GM18519 (cell line): Measurements from ENCODE around the gene MOB2.

ENCODE experiments used
- ATAC-seq: cut with Tn5 transposase; IDR thresholded peaks from one replicate; pipeline ENCODE4 v1.9.1; 2021; ENCODE audit warnings: mild to moderate bottlenecking, moderate library complexity; ENCODE audit not compliant: unreplicated experiment, low FRiP score

Gene MOB2

DNA sequence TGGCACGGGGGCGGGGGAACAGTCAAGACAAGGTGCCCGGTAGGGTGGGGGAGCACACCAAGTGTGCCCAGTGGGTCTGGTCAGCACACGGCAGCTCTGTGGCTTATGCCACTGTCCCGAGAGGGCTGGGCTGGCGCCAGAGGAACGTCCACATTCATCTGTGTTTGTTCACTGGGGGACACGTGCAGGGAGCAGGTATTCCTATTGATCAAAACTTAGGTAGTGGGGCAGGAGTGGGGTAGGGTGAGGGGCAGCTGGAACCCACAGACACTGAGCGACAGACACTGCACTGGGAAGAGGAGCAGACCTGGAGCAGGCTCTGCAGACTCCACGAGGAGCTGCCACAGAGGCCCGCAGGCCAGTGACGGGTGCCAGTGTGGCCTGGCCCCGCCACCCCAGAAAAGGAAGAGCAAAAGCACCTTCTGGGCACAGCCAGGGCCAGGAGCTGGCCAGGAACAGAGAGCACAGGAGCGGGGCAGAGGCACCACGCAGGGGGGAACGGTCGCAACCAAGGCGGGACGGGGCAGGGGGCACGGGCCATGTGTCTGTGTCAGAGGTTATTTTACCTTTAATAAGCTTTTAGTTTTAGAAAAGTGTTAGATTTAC lies 2.1 kb upstream of the MOB2 start:
- no peak for ATAC-seq

DNA sequence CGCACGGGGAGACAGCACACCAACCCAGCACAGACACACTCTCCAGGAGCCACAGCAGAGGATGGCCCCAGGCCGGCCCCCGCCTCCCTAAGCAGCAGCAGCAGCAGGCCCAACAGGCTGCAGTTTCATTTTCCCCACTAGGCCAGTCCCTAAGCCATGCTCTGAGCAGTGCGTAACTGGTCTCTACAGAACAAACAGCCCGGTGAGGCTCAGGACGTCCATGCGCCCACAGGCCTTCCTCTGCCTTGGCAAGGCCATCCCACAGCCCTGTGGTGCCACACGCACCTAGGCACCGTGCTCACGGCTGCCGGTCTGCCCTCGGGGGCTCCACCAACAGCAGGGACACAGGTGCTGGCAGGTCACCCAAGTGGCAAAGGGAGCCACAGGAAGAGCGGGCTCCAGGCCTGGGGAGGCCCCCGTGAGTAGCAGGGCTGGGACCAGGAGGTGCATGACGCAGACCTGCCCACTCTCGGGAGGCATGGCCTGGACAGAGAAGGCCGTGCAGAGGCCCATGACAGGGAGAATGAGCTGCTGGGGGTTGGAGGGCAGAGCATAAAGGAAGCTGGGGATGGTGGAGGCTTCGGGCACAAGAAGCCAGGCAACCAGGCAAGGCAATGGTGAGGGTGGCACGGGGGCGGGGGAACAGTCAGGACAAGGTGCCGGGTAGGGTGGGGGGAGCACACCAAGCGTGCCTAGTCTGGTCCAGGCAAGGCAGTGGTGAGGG lies 1.4 kb upstream of the MOB2 start:
- ATAC-seq: no peak

DNA sequence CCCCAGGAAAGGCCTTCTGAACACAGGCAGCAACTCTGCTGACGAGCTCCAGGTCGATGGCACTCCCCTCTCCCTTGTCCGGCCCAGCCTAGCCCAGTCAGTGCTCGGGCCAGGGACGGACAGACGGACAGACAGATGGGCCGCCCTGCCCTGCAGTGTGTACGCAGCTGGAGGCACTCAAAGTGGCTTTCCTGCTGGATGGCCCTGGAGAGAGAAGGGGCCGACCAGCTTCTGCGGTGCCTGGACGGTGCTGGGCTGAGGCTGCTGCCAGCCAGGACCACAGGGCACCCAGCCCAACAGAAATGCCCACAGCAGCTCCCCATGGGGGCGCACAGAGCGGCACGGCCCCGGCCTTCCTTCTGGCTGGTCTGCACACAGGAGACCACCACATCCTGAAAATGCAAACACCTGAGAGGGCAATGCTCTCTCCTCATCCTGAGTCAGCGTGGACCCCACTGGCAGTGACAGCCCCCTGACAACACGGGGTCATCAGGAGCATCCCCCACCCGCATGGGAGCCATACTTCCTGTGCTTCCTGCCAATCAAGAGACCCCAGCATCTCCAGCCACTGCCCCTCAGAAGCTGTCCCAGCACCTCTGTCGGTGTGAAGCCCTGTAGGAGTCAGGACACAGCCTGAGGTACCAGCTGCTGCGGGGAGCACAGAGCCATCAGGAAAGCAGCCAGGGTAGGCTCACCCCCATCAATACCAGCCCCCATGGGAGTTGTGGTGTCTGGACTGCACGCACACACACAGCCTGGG lies 692 bp upstream of the MOB2 start:
- no peak for ATAC-seq

DNA sequence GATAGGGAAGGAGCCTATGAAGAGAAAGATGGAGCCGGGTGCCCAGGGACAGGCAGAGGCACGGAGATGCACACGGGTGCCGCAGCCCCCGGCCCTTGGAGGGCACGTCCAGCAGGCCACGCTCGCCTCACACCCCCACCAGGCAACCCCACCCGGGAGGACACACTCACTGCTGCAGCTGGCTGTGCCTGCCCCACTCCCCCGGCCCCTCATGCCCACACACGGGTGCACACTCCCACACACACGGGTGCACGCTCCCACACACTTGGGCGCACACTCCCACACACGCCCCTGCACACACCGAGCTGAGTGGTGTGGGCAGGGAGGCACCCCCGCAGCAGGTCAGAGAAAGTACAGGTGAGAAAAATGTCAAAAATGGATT lies 1.1 kb downstream of the MOB2 start:
- ATAC-seq: no peak

DNA sequence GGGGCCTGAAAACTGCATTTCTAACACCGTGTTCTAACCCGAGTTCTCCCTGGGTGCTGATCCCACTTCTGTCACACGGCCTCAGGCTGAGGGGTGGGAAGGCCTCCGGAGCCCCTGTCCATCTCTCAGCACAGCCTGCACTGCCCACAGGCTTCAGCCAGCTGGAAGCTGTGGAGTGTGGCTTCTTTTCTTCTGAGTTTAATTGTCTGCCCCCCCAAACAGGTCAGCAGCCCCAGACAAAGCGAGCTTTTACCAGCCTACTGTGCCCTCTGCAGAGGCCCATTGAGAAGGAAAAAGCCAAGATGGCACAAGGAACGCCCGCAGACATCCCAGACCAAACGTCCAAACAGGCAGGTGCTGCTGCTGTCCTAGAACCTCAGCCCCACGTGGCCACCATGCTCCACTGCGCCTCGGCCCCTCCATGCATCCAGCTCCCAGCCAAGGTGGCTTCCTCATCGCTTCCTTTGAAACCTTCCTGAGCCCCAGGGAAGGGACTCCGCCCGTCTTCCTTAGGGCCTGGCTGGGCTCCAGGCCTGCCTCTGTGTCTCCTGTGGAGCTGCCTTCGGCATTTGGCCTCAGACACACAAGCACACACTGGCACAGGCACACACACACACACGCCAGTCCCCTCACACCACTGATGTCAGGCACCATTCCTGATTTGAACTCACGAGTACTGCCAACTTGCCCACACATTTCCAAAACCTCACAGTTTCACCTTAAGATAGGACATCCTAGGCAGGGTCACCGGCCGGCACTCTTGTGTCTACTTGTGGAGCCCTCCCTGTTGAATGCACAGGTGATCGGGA lies 1.7 kb downstream of the MOB2 start:
- no peak for ATAC-seq

DNA sequence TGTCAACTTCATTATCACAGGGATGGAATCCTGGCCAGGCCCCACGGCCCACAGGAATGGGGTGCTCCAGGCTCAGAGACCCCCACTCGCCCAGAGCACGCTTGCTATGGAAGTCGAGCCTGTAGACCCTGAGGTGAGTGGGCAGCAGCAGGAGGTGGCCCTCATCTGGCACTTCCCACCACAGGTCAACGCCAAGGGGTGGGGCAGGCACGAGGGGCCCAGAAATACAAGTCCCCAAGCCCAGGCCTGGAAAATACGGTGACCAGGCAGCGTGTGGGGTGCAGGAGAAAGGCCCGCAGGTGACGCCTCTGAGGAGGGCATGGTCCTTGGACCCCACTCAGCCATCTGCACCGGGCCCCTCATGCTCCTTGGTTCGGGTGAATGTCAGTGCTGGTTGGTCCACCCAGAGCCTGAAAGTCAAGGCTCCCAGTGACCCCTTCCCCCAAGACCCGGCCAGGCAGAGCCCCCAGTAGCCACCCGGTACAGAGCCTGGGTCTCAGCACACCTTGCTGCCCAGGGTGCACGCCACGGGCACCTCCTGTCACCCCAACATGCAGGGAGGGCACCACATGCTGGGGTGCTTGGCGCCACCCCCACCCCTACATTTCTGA lies 2.4 kb downstream of the MOB2 start:
- no peak for ATAC-seq

DNA sequence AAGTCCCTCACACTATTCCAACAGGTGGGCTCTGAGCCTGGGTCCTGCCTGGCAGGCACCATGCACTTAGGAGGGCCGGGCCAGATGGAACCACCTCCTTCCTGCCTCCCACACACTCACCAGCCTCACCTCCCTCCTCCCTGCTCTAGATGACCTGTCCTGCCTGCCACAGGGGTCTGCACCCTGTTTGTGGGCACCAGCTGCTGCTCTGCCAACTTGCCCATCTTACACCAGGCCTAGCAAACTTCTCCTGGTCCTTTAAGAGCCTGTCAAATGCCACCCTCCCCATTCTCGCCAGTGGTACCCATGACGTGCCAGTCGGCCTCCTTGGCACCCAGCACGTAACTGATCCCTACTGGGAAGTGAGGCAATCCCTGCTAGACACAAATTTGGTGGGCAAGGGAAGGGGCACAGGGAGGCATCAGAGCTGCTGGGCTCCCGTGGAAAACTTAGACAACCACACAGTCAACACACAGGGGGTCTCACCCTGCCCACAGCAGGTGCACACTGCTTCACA lies 3.1 kb downstream of the MOB2 start:
- ATAC-seq: no peak

DNA sequence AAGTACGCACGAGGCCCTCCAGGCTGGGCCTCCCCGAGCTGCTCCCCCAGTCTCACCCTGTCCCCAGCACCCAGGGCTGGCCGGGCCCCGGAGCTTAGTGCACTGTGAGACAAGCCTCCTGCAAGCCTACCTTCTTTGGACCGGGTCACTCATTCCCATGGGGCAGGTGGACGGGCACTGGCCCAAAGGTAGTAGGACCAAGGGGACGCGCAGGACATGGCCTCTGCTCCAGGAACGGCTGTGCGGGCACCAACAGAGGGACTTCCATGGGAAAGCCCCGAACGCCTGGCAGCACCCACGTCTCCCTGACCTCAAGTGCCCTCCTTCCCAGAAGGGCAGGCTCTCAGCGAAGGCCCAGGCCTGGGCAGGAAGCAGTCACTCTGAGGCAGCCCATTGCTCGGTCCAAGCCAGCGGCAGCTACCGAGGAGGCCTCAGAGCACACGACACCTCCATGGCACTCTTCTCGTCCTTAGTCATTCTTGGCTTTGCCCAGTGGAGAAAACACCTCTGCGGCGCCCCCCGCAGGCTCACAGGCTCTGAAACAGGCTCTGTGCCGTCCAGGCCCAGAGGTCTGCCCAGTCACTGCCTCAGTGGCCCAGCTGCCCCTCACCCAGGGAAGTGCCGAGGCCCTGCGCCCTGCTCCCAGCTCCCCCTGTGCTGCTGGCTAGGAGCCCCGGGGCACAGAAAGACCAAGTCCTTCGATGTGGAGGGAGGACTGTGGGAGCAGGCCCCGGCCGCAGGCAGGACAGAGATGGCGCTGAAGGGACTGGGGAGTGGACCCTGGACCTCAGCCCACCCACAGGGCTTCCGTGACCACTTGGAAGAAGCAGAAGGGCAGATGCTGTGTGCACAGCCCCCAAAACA lies 3.8 kb downstream of the MOB2 start:
- no peak for ATAC-seq

DNA sequence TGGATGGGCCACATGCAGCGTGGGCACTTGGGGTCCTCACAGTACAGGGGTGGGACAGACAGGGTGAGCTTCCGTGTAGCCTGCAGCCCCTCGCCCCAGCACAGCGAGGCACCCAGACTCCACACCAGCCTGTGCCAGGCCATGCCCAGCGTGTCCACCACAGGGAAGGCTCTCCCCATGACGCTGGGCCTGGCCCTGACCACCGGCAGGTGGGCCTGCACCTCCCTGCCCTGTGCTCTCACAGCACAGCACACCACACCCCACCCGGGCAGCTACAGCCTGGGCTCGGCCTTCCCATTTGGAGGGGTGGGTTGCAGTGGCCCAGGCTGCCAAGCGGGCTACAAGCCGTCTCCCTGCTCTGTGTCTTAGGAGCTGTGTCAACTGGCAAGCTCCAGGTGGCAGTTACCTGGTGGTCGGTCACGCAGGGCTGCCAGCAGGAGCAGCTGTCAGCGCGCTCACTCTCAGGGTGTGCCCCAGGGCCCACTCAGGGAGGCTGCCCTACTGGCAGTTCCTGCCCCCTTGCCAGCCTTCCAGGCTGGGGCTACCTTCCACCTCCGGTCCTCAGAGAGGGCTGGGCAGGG lies 4.6 kb downstream of the MOB2 start:
- no peak for ATAC-seq

DNA sequence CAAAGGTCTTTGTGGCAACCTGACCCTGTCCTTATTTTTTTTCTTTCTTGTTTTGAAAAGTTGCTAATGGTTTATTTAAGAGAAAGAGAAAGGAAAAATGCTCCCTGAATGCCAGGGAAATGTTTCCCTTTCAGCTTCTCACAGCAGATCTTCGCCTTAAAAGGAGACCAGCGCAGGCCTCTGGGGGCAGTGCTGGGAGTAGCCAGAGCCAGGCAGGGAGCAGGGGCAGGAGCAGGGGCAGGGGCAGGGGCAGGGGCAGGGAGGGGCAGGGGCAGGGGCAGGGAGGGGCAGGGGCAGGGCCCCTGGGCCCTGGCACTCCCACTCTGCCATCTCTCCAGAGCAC lies 5.1 kb downstream of the MOB2 start:
- no peak for ATAC-seq

DNA sequence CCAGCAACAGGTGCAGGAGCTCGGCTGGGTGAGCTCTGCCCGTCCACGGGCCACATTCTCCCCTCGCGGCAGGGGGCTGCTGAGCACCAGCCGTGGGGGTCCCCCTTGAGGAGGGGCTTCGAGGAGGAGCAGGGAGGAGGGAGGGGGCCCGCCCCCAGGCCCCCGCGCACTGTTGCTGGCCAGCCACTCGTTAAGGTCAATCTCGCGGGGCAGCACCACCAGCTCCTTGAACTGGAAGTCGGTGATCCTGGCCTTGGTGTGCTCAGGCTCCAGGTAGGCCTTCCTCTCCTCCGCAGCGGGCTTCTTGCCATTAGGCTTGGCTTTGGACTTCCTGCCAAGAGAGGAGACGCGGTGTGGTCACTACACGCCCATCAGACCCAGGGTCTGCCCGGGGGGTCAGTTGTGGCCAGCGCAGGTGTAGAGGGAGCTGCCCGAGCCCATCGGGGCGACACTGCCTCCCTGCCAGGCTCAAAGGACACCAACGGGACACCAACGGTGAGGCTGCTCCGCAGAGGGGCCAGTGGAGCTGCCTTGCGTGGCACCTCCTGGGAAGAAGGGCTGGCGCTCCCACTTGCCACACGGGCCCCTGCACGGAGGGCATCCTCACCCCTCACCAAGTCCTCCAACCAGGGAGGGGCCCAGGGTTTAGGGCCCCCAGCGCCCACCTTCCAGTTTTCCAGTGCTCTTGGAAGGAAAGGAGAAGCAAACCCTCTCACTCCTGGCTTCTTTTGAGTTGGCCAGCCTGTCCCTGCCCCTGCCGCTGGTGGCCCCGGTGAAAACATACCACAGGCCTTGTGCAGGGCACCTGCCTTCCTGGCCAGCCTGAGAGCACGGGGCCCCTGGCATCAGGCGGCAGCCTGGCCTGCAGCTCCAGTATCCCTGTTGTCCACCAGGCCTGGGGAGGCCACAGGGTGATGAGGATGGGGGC lies 5.8 kb downstream of the MOB2 start:
- no peak for ATAC-seq

DNA sequence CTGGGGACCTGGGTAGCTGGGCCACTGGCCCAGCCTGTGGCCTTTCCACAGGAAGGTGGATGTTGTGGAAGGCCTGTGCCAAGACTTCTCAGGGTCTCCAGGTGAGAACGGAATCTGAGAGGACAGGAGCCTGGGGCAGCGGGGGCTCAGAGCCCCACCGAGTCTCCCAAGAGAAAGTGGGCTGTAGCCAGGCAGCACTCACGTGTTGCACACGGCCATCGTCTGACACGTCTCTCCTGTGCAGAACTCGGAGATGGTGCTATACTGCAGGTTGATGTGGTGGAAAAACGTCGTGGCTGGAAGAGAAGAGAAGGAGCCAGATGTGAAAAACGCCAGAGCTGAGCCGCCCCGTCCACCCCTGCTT lies 6.4 kb downstream of the MOB2 start:
- no peak for ATAC-seq

DNA sequence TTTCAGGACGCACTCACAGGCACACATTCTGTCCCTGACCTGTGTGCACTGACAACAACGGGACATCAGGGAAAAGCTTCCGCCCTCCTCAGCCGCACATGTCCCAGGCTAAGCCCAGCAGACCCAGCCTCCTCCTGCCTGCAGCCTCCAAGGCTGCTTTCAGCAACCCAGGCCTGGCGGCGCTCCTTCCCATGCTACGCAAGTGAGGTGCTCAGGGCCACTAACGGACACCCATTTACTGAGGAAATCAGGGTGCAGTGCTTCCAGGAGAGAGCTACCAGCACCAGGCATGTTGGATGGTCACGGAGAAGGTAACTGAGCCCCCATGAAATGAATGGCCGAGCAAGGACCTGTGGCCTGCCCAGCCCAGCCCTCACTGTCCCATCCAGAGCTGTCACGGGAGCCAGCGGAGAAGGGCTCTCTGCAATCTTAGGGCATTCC lies 6.9 kb downstream of the MOB2 start:
- no peak for ATAC-seq

DNA sequence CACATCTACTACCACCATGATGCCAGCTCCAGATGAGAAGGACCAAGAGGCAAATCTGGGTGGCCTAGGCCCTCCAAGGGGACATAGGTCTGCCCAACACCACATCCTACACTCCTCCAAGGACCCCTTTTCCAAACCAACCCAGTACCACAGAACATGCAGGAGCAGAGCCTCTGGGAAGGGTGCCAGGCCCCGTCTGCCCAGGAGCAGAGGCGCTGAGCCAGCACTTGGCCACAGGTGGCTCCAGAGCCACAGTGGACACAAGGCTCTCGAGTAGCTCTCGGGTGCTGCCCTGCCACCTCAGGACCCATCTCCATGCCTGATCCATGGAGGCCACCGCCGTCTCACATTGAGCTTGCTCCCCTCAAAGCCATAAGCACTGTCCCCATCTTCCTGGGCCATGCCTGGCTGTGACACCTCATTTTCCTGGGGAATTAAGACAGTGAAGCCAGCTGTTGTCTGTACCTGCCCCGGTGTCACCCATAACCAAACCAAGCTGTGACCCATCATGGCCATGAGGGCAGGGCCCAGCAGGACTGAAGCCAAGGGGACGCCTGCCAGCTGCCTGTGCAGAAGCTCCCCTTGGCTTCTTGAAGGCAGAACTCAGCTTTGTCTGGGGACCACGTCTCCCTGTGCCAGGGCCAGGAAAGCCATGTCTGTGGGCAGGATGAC lies 7.4 kb downstream of the MOB2 start:
- ATAC-seq: no peak

DNA sequence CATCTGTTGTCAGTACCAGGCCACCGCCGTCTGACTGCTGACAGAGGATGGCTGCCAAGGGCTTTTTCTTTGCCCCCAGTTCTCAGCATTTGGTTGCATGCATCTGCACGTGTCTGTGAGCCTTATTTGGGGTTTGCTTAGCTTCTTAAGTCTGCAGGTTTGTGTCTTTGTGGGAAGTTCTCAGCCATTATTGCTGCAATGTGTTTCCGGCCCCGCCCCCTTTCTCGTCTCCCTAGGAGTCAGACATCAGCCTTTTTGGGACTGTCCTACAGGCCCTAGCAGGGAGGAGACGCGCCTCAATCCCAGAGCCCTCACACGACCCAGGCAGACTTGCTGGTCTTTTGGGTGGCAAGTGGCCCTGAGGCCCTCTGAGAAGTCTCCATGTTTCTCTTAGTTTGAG lies 8.0 kb downstream of the MOB2 start:
- no peak for ATAC-seq

DNA sequence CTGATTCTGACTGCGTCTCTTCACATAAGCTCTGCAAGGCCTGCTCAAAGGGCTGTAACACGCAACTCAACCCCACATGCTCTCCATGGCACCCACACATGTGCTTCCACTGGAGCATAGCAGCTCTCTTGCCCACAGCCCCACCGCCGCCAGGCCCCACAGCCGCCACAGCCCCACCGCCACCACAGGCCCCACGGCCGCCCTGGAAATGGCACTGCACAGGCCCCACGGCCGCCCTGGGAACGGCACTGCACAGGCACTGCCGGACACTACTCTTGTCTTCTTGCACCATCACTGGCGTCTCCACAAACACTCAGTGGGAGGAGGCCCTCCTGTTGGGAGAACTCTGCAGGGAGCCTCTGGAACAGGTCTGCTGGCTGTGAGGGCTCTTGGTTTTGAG lies 8.6 kb downstream of the MOB2 start:
- ATAC-seq: no peak

DNA sequence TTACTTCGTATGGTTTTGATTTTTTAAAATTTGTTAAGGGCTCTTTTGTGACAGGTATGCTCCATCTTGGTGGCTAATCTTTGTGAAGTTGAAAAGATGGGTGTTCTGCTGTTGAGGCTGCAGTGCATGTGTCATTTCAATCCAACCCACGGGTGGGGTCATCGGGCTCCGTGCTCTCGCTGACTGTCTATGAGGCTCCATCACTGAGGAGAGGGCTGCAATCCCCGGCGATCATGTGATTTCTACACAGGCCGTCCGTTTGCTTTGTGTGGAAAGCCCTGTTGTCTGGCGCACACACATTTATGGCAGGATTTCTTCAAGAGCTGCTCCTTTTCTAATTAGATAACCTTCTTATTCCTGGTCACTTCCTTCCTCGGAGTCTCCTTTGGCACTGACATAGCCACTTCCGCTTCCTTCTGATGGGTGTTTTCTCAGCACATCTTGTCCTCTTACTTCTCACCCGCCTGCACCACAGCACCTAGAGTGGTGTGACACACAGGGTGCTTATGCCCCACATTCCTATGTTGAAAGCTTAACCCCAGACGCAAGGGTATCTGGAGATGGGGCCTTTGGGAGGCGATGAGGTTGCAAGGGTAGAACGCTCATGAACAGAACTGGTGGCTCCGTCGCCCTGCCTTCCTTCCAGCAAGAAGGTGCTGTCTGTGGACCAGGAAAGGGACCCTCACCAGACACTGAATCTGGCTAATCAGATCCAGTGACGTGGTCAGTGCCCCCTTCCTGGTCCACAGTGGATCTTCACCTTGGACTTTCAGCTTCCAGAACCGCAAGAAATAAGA lies 9.4 kb downstream of the MOB2 start:
- ATAC-seq: no peak
